BE2C (cell line): ENCODE data around the gene LINC00632. TPM values are rescaled to one million over a fixed set of nuclear protein-coding genes. Genes with fewer than 3 reads are reported as not detected.
"Not testable (repeated sequence)": the region's sequence is repeated elsewhere in the genome, so short reads cannot be mapped to it uniquely, and the experiment has no call there.

Experiments
- DNase-seq: peaks from one replicate; pipeline ENCODE4 v3.0.0-alpha.2; 2020
- H3K27me3 ChIP-seq: fragments of 250-450 bp; sonication (Bioruptor Pico); 2 replicates; pipeline ENCODE4 v1.5.1; 2020; ENCODE audit warnings: mild to moderate bottlenecking
- H3K36me3 ChIP-seq: fragments of 250-450 bp; sonication (Bioruptor Pico); 2 replicates; pipeline ENCODE4 v1.5.1; 2020; ENCODE audit warnings: mild to moderate bottlenecking
- H3K4me1 ChIP-seq: fragments of 250-450 bp; sonication (Bioruptor Pico); 2 replicates; pipeline ENCODE4 v1.5.1; 2020
- H3K4me3 ChIP-seq: 2 replicates; pipeline ENCODE4 v1.5.1; 2011; ENCODE audit warnings: low read depth, low read length
- H3K9me3 ChIP-seq: fragments of 250-450 bp; sonication (Bioruptor Pico); 2 replicates; pipeline ENCODE4 v1.5.1; 2020
- CTCF ChIP-seq: IDR thresholded peaks from 2 replicates; pipeline ENCODE4 v1.5.1; 2012; ENCODE audit warnings: mild to moderate bottlenecking, low read depth, low read length
- polyA plus RNA-seq: library from polyadenylated mRNA; unstranded; fragments of >200 nt; gene quantifications from one replicate; pipeline ENCODE4 v1.2.1, GENCODE V29; 2012; ENCODE audit warnings: low read depth, missing spikeins; ENCODE audit not compliant: insufficient read length, insufficient read depth

The LINC00632 gene
- polyA plus RNA-seq, result 40.0 TPM

- Histone ChIP-seq H3K4me3 (peak within 1 kb of the TSS; percentile 87), H3K9me3 (no peaks in the 10 kb centered on the region)
These were observed at the start of gene LINC00632 for GRCh38 chrX:140709421-140709846. TSS of gene LINC00632 (plus strand) at chrX:140709759.

GRCh38 chrX:140661643-140662042, 47.9 kb upstream of the LINC00632 start:
- Histone ChIP-seq H3K4me1 (no peaks in the 10 kb centered on the region), H3K9me3 (no peaks in the 10 kb centered on the region), H3K27me3 (no peaks in the 10 kb centered on the region), H3K4me3 (no peak overlapping the region), H3K36me3 (no peaks in the 10 kb centered on the region)
- no peak for DNase-seq
- TF ChIP-seq CTCF, result no peak

More at GRCh38 chrX:140709421-140709846, at the start of gene LINC00632:
- Histone ChIP-seq H3K27me3 (no peaks in the 10 kb centered on the region), H3K36me3 (peaks cover 10% of the 10 kb centered on the region; the same call in 1 of the 2 replicates), H3K4me1 (no peaks in the 10 kb centered on the region; the same call in 1 of the 2 replicates)
- TF ChIP-seq CTCF, result no peak
- DNase-seq, result peak; percentile 55

- H3K4me3 ChIP-seq, result no peak overlapping the region
- no peaks in the 10 kb centered on the region for H3K4me1 ChIP-seq
- TF ChIP-seq CTCF, result peak; percentile 36
- no peaks in the 10 kb centered on the region for H3K9me3 ChIP-seq
- no peak for DNase-seq
- no peaks in the 10 kb centered on the region for H3K36me3 ChIP-seq
- no peaks in the 10 kb centered on the region for H3K27me3 ChIP-seq
These were observed 44.6 kb upstream of the LINC00632 start for GRCh38 chrX:140664939-140665338.

GRCh38 chrX:140672840-140673731, 36.5 kb upstream of the LINC00632 start:
- Histone ChIP-seq H3K9me3 (no peaks in the 10 kb centered on the region), H3K36me3 (no peaks in the 10 kb centered on the region), H3K4me3 (no peak overlapping the region), H3K4me1 (no peaks in the 10 kb centered on the region), H3K27me3 (no peaks in the 10 kb centered on the region)
- no peak for DNase-seq
- no peak for TF ChIP-seq CTCF

GRCh38 chrX:140687706-140688105, 21.9 kb upstream of the LINC00632 start:
- H3K4me1 ChIP-seq, result no peaks in the 10 kb centered on the region
- DNase-seq, result no peak
- H3K27me3 ChIP-seq, result no peaks in the 10 kb centered on the region
- no peaks in the 10 kb centered on the region for H3K9me3 ChIP-seq
- TF ChIP-seq CTCF, result no peak
- no peaks in the 10 kb centered on the region for H3K36me3 ChIP-seq
- no peak overlapping the region for H3K4me3 ChIP-seq

GRCh38 chrX:140691596-140691995, 18.0 kb upstream of the LINC00632 start:
- H3K36me3 ChIP-seq, H3K4me3 ChIP-seq, DNase-seq, H3K4me1 ChIP-seq, H3K9me3 ChIP-seq, H3K27me3 ChIP-seq: not testable (repeated sequence)
